Heart left ventricle (tissue), 16 donors: Measurements from ENCODE around the gene STRA6. TPM values are rescaled to one million over a fixed set of nuclear protein-coding genes. Genes with fewer than 3 reads are reported as not detected.

ENCODE experiments used
- ATAC-seq, 4 donors: fragments of 200-7000 bp; cut with Tn5 transposase; one replicate each; pipeline ENCODE4 v1.9.1; 2020 to 2022; ENCODE audit warnings: moderate library complexity in 4 of 4, mild to moderate bottlenecking in 3 of 4, moderate number of reproducible peaks in 1 of 4
- DNase-seq, 5 donors: peaks; one replicate each; pipeline ENCODE4 v3.0.0-alpha.2; 2020
- H3K27ac ChIP-seq, 12 donors: fragments of 200-600 bp; sonication (generic) in 4 of 12; one replicate each; pipeline versions ENCODE4 v1.5.0 to v1.8.0; 2016 to 2022; ENCODE audit warnings: mild to moderate bottlenecking in 2 of 12
- H3K27me3 ChIP-seq, 9 donors: fragments of 200-600 bp; sonication (generic) in 2 of 9; one replicate each; pipeline versions ENCODE4 v1.5.1 to v1.8.0; 2016 to 2022; ENCODE audit warnings: mild to moderate bottlenecking in 3 of 9
- H3K36me3 ChIP-seq, 9 donors: fragments of 200-600 bp; sonication (generic) in 2 of 9; one replicate each; pipeline versions ENCODE4 v1.5.0 to v1.8.0; 2018 to 2022; ENCODE audit warnings: mild to moderate bottlenecking in 2 of 9
- H3K4me1 ChIP-seq, 12 donors: fragments of 200-600 bp; sonication (generic) in 4 of 12; one replicate each; pipeline versions ENCODE4 v1.5.0 to v1.8.0; 2016 to 2022; ENCODE audit warnings: mild to moderate bottlenecking in 3 of 12
- H3K4me3 ChIP-seq, 12 donors: fragments of 200-600 bp; sonication (generic) in 4 of 12; one replicate each; pipeline versions ENCODE4 v1.5.0 to v1.8.0; 2017 to 2022; ENCODE audit warnings: mild to moderate bottlenecking in 9 of 12, moderate library complexity in 4 of 12
- H3K9me3 ChIP-seq, 12 donors: fragments of 200-600 bp; sonication (generic) in 4 of 12; one replicate each; pipeline versions ENCODE4 v1.5.0 to v1.8.0; 2016 to 2022; ENCODE audit warnings: mild to moderate bottlenecking in 1 of 12
- CTCF ChIP-seq, 12 donors: fragments of 200-600 bp; sonication (generic) in 4 of 12; IDR thresholded peaks; one replicate each; pipeline versions ENCODE4 v1.5.0 to v1.8.0; 2018 to 2022; ENCODE audit warnings: antibody characterized with exemption in 12 of 12, mild to moderate bottlenecking in 5 of 12
- POLR2A ChIP-seq, 2 donors: fragments of 450-650 bp; IDR thresholded peaks; one replicate each; pipeline ENCODE4 v1.6.1; 2017; ENCODE audit warnings: antibody characterized with exemption in 2 of 2, mild to moderate bottlenecking in 2 of 2, moderate library complexity in 2 of 2
- WGBS, 4 donors: extraction: QIAGEN DNeasy Blood & Tissue Kit in 2 of 4; methylation state at CpG; one replicate each; pipeline versions ENCODE4 v1.1.5 to v1.1.7; 2013 to 2018; 5-methylcytosine and 5-hydroxymethylcytosine counted together
- intact Hi-C, 10 donors: fragments of 100-400 bp; cut with DNase I; formaldehyde crosslinking; loops; one replicate each; pipeline versions ENCODE4 v1.11.1 to v1.14.2; 2022
- polyA plus RNA-seq, 2 donors: library from polyadenylated mRNA; stranded (reverse); fragments of 200-250 nt; gene quantifications; one replicate each; pipeline ENCODE4 v1.2.3, GENCODE V29; 2013
- total RNA-seq, 9 donors: library from RNA; depleted of rRNA in 2 of 9; stranded (reverse); fragments of >200 nt in 2 of 9; fragmentation: NEBNext Ultra II Directional in 3 of 9; extraction: Animal tissue kit (Norgen Biotek cat#: 25700) in 3 of 9; gene quantifications; one replicate each; pipeline versions ENCODE4 v1.1.0 to v1.2.4, GENCODE V29; 2016 to 2023
- donor health status: ischemic (EF 13 %, LVEDD 7.1; RV severe dilation, severe dysfunction).
- donor health status: healthy with polysubstance abuse.
- donor health status: DM: no; HTN: yes; CAD: no.
- donor health status: DM: no; HTN: no; CAD: no.
- donor health status: ischemic (EF 25% LVEDD 6.9; RV normal size, moderate dysfunction).
- donor health status: ischemic (EF 25% LVEDD 5.7; RV mildly dilated, moderate dysfunction).
- donor health status: healthy.
- donor health status: DM: yes; HTN: yes; CAD: no.
- donor health status: ischemic (EF 35%, LVEDD 5.7; RV mildly dilated, moderate dysfunction).
- donor health status: nonischemic (EF 11% LVEDD 7.7; RV severe dilation, severe dysfunction).
- donor health status: DM: yes; HTN: yes; CAD: no.
- donor health status: PGD.
- donor health status: ischemic (EF 29% LVEDD 5.4; RV normal size, mild dysfunction).
- donor health status: nonischemic (EF 23%, LVEDD 6.1; RV moderate dilation, normal function).

The STRA6 gene
- total and polyA plus RNA-seq, 11 donors: 0.08 to 0.24 (median 0.14) TPM; not detected in 8

GRCh38 chr15:74131628-74132413 is 70.8 kb downstream of the STRA6 start:
- H3K4me1 ChIP-seq: peaks cover 0 to 84% (median 34%) of the 10 kb centered on the region in 12 donors
- peaks cover 15 to 95% (median 74%) of the 10 kb centered on the region in 9 donors for H3K27me3 ChIP-seq
- H3K4me3 ChIP-seq: peak overlapping the region in 4 of 12 donors; percentile 34 to 60 (median 50)
- 24 to 46% (median 38%) methylated on average over 19 to 20 of the region's 20 CpGs for WGBS, 4 donors
- TF ChIP-seq POLR2A (IDR thresholded peaks at IDR 0.05): no peak
- no peak for TF ChIP-seq CTCF (IDR thresholded peaks at IDR 0.05)
- ATAC-seq (no peak), DNase-seq (no peak)
- H3K36me3 ChIP-seq: peaks cover 0 to 15% (median 0%) of the 10 kb centered on the region in 9 donors
- H3K27ac ChIP-seq: peak overlapping the region in 7 of 12 donors; percentile 5 to 88 (median 64)
- intact Hi-C loops: loop anchor here in 3 of 10 donors (5.0 to 10.0 kb wide), 3 partner anchors 75 to 110 kb away; no protein-coding TSS in a partner anchor
- H3K9me3 ChIP-seq: no peaks in the 10 kb centered on the region

GRCh38 chr15:74130849-74131627 is 71.5 kb downstream of the STRA6 start:
- no peaks in the 10 kb centered on the region for H3K9me3 ChIP-seq
- H3K27me3 ChIP-seq: peaks cover 15 to 90% (median 74%) of the 10 kb centered on the region in 9 donors
- peak overlapping the region in 9 of 12 donors; percentile 34 to 64 (median 54) for H3K4me3 ChIP-seq
- 15 to 47% (median 29%) methylated on average over 28 of the region's 28 CpGs for WGBS, 4 donors
- intact Hi-C loops: loop anchor here in 3 of 10 donors (5.0 to 10.0 kb wide), 3 partner anchors 74 to 111 kb away; no protein-coding TSS in a partner anchor
- peaks cover 0 to 15% (median 0%) of the 10 kb centered on the region in 9 donors for H3K36me3 ChIP-seq
- ATAC-seq (no peak), DNase-seq (no peak)
- no peak for TF ChIP-seq POLR2A (IDR thresholded peaks at IDR 0.05)
- TF ChIP-seq CTCF (IDR thresholded peaks at IDR 0.05): no peak
- H3K27ac ChIP-seq: peak overlapping the region in 6 of 12 donors; percentile 20 to 88 (median 70)
- H3K4me1 ChIP-seq: peaks cover 0 to 76% (median 32%) of the 10 kb centered on the region in 12 donors

- Histone ChIP-seq H3K27ac (peak within 1 kb of the TSS in 10 of 12 donors; percentile 47 to 88 (median 76)), H3K9me3 (no peaks in the 10 kb centered on the region), H3K4me1 (peaks cover 0 to 69% (median 26%) of the 10 kb centered on the region in 12 donors), H3K36me3 (peaks cover 0 to 15% (median 0%) of the 10 kb centered on the region in 9 donors), H3K4me3 (peak within 1 kb of the TSS; percentile 13 to 64 (median 50)), H3K27me3 (peaks cover 15 to 84% (median 76%) of the 10 kb centered on the region in 9 donors)
- TF ChIP-seq CTCF (IDR thresholded peaks at IDR 0.05) (no peak), POLR2A (IDR thresholded peaks at IDR 0.05) (no peak)
- WGBS, 4 donors: 1 to 3% (median 2%) methylated on average over 46 to 53 of the region's 53 CpGs
- no peak for ATAC-seq
- DNase-seq: no peak
- intact Hi-C loops: loop anchor here in 3 of 10 donors (5.0 to 10.0 kb wide), 3 partner anchors 73 to 112 kb away; no protein-coding TSS in a partner anchor
Observed at GRCh38 chr15:74130155-74130848, 72.3 kb downstream of the STRA6 start, which contains the start of gene ISLR2. TSS of gene ISLR2 (plus strand) at chr15:74130586. CDS start at chr15:74132755, 2,169 bp downstream.
